K562 (cell line): ENCODE data around the gene GALE. TPM values are rescaled to one million over a fixed set of nuclear protein-coding genes. Genes with fewer than 3 reads are reported as not detected.
A peak's percentile ranks its signal among the peaks of the same experiment; 100 is the strongest.

Experiments
- ADNP ChIP-seq: fragments of 200-800 bp; sonication (Bioruptor generic); IDR thresholded peaks from 2 replicates; pipeline ENCODE4 v1.6.1; 2016; ENCODE audit warnings: missing genetic modification characterization, missing compliant biosample characterization
- ETV6 ChIP-seq, 3 experiments: fragments of 150-350 bp in 1 of 3; sonication (generic) in 1 of 3; formaldehyde crosslinking in 1 of 3; IDR thresholded peaks; 2 replicates each; pipeline versions ENCODE4 v1.6.1 to v1.8.0; 2014 to 2022; ENCODE audit warnings: borderline replicate concordance in 2 of 3, low read depth in 2 of 3, antibody characterized with exemption in 1 of 3, low read length in 1 of 3, mild to moderate bottlenecking in 1 of 3, missing genetic modification reagents in 1 of 3
- HDAC1 ChIP-seq, 2 experiments: fragments of 450-650 bp; IDR thresholded peaks; 2 replicates each; pipeline ENCODE4 v1.6.1; 2016 to 2017; ENCODE audit warnings: inconsistent platforms in 1 of 2, mild to moderate bottlenecking in 1 of 2, moderate library complexity in 1 of 2
- HMG20A ChIP-seq: fragments of 450-650 bp; formaldehyde crosslinking; conservative IDR thresholded peaks from 2 replicates; pipeline ENCODE4 v1.4.0; 2020; ENCODE audit warnings: mild to moderate bottlenecking, mixed read lengths
- NUFIP1 ChIP-seq: fragments of 450-650 bp; IDR thresholded peaks from 2 replicates; pipeline ENCODE4 v1.6.1; 2018; ENCODE audit not compliant: partially characterized antibody
- PHF20 ChIP-seq: fragments of 450-650 bp; IDR thresholded peaks from 2 replicates; pipeline ENCODE4 v1.6.1; 2018; ENCODE audit not compliant: partially characterized antibody
- TCF7 ChIP-seq: sonication (generic); IDR thresholded peaks from 2 replicates; pipeline ENCODE4 v1.6.1; 2016; ENCODE audit warnings: antibody characterized with exemption, borderline replicate concordance
- ZNF263 ChIP-seq: sonication (generic); formaldehyde crosslinking; IDR thresholded peaks from 2 replicates; pipeline ENCODE4 v1.8.0; 2022; ENCODE audit warnings: mild to moderate bottlenecking, missing genetic modification reagents, borderline replicate concordance
- ZNF668 ChIP-seq: fragments of 250-450 bp; sonication (Bioruptor Pico); IDR thresholded peaks from 2 replicates; pipeline ENCODE4 v1.8.0; 2022; ENCODE audit warnings: mild to moderate bottlenecking, inconsistent platforms
- polyA plus RNA-seq, 8 experiments: library from polyadenylated mRNA; depleted of rRNA in 4 of 8; stranded (reverse) in 5 of 8; unstranded in 3 of 8; fragments of >200 nt; fragmentation: Nextera tagmentation in 2 of 8; fragmentation: Illumina TruSeq in 1 of 8; extraction: Ambion mirVana in 2 of 8; extraction: Trizol in 1 of 8; gene quantifications; 2 replicates each; pipeline versions ENCODE4 v1.2.1 to v1.2.3, GENCODE V29; 2011 to 2014; ENCODE audit warnings: inconsistent platforms in 1 of 8, missing spikeins in 1 of 8
- total RNA-seq, 7 experiments: library from RNA; depleted of rRNA in 6 of 7; stranded (reverse); fragments of >200 nt in 6 of 7; fragmentation: Illumina TruSeq in 2 of 7; extraction: Trizol in 2 of 7; gene quantifications; 2 replicates each; pipeline versions ENCODE4 v1.2.1 to v1.2.3, GENCODE V29; 2011 to 2021; ENCODE audit warnings: low replicate concordance in 1 of 7
- TF ChIP-seq, protein P1 (sequence below): fragments of 450-650 bp; IDR thresholded peaks from 2 replicates; pipeline ENCODE4 v1.6.1; 2017; ENCODE audit warnings: antibody characterized with exemption, mild to moderate bottlenecking
- TF ChIP-seq, protein P2 (sequence below): fragments of 150-350 bp; IDR thresholded peaks from 2 replicates; pipeline ENCODE4 v1.6.1; 2014; ENCODE audit warnings: low read depth, mild to moderate bottlenecking, low read length, borderline replicate concordance
- TF ChIP-seq, protein P3 (sequence below): fragments of 450-650 bp; formaldehyde crosslinking; IDR thresholded peaks from 2 replicates; pipeline ENCODE4 v1.4.0; 2020; ENCODE audit warnings: mild to moderate bottlenecking, moderate library complexity
- TF ChIP-seq, protein P4 (sequence below): fragments of 250-450 bp; sonication (Bioruptor Pico); IDR thresholded peaks from 2 replicates; pipeline ENCODE4 v1.9.0; 2021; ENCODE audit warnings: mild to moderate bottlenecking
- TF ChIP-seq, protein P5 (sequence below): fragments of 450-650 bp; conservative IDR thresholded peaks from 2 replicates; pipeline ENCODE4 v1.6.1; 2016; ENCODE audit warnings: missing genetic modification characterization, low read depth, mild to moderate bottlenecking, control low read depth, missing compliant biosample characterization

The GALE gene
- total and polyA plus RNA-seq, 9 of the 15 experiments (the other 6 are each of a cell fraction or from before 2014, with no cell fraction given), result 8.4 to 139 (median 88.3) TPM

DNA sequence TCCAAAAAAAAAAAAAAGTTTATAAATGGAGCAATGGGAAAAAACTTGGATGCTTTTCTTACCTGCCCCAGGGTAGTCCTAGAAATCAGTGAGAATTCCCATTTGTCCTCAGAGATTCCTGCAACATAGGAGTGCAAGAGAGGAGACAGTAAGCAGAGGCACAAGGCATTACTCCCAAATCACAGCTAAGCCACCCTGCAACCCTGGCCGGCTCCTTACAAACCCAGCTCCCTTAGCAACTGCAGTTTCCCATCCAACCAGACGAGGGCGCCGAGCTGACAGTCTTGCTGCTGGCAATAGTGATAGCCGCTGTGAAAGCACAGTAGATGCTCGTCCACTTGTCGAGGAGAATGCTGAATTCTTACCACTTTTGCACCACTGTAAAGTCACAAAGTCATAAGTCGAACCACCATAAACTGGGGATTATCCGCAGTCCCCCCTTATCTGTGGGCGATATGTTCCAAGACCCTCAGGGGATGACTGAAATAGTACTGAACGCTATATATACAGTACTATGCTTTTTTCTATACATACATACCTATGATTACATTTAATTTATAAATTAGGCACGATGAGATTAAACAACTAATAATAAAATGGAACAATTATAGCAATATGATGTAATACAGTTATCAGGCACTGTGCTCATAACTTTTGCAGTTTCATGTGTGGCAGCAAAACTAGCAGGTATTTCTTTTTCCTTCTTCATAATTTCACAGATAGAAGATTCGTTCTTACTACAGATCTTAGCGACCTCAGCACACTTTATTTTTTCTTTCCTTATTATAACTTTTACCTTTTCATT is 28.3 kb downstream of the GALE start (continued):
- TF ChIP-seq, protein P1, sequence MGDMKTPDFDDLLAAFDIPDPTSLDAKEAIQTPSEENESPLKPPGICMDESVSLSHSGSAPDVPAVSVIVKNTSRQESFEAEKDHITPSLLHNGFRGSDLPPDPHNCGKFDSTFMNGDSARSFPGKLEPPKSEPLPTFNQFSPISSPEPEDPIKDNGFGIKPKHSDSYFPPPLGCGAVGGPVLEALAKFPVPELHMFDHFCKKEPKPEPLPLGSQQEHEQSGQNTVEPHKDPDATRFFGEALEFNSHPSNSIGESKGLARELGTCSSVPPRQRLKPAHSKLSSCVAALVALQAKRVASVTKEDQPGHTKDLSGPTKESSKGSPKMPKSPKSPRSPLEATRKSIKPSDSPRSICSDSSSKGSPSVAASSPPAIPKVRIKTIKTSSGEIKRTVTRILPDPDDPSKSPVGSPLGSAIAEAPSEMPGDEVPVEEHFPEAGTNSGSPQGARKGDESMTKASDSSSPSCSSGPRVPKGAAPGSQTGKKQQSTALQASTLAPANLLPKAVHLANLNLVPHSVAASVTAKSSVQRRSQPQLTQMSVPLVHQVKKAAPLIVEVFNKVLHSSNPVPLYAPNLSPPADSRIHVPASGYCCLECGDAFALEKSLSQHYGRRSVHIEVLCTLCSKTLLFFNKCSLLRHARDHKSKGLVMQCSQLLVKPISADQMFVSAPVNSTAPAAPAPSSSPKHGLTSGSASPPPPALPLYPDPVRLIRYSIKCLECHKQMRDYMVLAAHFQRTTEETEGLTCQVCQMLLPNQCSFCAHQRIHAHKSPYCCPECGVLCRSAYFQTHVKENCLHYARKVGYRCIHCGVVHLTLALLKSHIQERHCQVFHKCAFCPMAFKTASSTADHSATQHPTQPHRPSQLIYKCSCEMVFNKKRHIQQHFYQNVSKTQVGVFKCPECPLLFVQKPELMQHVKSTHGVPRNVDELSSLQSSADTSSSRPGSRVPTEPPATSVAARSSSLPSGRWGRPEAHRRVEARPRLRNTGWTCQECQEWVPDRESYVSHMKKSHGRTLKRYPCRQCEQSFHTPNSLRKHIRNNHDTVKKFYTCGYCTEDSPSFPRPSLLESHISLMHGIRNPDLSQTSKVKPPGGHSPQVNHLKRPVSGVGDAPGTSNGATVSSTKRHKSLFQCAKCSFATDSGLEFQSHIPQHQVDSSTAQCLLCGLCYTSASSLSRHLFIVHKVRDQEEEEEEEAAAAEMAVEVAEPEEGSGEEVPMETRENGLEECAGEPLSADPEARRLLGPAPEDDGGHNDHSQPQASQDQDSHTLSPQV, result peak; percentile 43; the same call in 1 of the 2 replicates
- TF ChIP-seq TCF7, result no peak
- TF ChIP-seq ZNF668, result no peak
- TF ChIP-seq ZNF263 (CRISPR knock-in tag), result no peak
- TF ChIP-seq, protein P2, sequence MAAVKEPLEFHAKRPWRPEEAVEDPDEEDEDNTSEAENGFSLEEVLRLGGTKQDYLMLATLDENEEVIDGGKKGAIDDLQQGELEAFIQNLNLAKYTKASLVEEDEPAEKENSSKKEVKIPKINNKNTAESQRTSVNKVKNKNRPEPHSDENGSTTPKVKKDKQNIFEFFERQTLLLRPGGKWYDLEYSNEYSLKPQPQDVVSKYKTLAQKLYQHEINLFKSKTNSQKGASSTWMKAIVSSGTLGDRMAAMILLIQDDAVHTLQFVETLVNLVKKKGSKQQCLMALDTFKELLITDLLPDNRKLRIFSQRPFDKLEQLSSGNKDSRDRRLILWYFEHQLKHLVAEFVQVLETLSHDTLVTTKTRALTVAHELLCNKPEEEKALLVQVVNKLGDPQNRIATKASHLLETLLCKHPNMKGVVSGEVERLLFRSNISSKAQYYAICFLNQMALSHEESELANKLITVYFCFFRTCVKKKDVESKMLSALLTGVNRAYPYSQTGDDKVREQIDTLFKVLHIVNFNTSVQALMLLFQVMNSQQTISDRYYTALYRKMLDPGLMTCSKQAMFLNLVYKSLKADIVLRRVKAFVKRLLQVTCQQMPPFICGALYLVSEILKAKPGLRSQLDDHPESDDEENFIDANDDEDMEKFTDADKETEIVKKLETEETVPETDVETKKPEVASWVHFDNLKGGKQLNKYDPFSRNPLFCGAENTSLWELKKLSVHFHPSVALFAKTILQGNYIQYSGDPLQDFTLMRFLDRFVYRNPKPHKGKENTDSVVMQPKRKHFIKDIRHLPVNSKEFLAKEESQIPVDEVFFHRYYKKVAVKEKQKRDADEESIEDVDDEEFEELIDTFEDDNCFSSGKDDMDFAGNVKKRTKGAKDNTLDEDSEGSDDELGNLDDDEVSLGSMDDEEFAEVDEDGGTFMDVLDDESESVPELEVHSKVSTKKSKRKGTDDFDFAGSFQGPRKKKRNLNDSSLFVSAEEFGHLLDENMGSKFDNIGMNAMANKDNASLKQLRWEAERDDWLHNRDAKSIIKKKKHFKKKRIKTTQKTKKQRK, result no peak
- TF ChIP-seq ETV6 (IDR thresholded peaks at IDR 0.05; ENCODE audit: borderline replicate concordance in 1 of 2, low read depth in 2 of 2, low read length in 1 of 2), result no peak
- TF ChIP-seq ETV6 (CRISPR knock-in tag; IDR thresholded peaks at IDR 0.05; ENCODE audit: borderline replicate concordance), result no peak
- TF ChIP-seq HMG20A, result no peak
- TF ChIP-seq, protein P3, sequence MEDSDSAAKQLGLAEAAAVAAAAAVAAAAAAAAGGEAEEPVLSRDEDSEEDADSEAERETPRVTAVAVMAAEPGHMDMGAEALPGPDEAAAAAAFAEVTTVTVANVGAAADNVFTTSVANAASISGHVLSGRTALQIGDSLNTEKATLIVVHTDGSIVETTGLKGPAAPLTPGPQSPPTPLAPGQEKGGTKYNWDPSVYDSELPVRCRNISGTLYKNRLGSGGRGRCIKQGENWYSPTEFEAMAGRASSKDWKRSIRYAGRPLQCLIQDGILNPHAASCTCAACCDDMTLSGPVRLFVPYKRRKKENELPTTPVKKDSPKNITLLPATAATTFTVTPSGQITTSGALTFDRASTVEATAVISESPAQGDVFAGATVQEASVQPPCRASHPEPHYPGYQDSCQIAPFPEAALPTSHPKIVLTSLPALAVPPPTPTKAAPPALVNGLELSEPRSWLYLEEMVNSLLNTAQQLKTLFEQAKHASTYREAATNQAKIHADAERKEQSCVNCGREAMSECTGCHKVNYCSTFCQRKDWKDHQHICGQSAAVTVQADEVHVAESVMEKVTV (CRISPR knock-in tag), result no peak
- TF ChIP-seq, protein P4, sequence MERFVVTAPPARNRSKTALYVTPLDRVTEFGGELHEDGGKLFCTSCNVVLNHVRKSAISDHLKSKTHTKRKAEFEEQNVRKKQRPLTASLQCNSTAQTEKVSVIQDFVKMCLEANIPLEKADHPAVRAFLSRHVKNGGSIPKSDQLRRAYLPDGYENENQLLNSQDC, result no peak
- TF ChIP-seq, protein P5, sequence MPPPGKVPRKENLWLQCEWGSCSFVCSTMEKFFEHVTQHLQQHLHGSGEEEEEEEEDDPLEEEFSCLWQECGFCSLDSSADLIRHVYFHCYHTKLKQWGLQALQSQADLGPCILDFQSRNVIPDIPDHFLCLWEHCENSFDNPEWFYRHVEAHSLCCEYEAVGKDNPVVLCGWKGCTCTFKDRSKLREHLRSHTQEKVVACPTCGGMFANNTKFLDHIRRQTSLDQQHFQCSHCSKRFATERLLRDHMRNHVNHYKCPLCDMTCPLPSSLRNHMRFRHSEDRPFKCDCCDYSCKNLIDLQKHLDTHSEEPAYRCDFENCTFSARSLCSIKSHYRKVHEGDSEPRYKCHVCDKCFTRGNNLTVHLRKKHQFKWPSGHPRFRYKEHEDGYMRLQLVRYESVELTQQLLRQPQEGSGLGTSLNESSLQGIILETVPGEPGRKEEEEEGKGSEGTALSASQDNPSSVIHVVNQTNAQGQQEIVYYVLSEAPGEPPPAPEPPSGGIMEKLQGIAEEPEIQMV (tag), result no peak
- TF ChIP-seq NUFIP1, result no peak
- TF ChIP-seq ADNP, result peak; percentile 17; the same call in 1 of the 2 replicates
- TF ChIP-seq PHF20, result no peak
- no peak for TF ChIP-seq HDAC1 (IDR thresholded peaks at IDR 0.05)
